Inferior parietal cortex (tissue), 1 donor: ENCODE measurements around the gene TBX5.

Experiments
- DNase-seq: peaks from one replicate; pipeline ENCODE4 v3.0.0-alpha.2; 2016; ENCODE audit errors: extremely low spot score

TBX5 gene

DNA sequence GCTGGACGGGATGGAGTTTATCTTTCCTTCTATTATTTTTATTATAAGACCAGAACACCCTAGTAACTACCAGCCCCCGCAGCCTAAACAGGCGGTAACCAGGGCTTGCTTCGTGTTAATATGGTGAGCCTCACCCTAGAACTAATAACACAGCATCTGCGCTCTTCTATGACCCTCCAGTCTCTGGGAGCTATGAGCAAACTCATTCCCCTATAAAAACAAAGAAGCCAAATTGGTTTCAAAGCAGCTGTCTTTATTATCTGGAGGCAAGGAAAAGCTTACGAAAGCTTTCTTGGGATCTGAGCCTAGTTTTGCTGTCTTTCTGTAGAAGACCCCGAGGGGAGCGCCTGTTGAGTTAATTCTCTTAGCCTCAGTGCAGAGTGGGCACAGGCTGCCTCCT, 85.0 kb downstream of the TBX5 start:
- no peak for DNase-seq

DNA sequence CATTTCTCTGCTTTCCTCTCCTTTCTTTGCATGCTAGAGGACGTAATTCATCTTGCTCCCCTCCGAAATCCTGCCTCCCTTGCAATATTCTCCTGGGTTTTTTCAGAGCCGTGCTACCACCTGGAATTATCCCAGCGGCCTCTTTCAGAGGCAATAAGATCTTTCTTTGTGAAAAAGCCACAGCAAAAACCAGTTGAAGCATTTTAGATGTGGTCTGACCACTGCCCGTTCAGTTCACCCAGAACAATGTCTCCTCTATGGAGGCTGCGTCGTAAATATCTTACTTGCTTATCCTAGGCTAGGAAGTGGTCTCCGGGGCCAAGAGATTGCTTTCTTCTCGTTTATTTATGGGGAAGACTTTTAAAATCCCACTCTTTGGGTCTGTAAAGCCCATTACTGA, 85.8 kb downstream of the TBX5 start:
- no peak for DNase-seq

DNA sequence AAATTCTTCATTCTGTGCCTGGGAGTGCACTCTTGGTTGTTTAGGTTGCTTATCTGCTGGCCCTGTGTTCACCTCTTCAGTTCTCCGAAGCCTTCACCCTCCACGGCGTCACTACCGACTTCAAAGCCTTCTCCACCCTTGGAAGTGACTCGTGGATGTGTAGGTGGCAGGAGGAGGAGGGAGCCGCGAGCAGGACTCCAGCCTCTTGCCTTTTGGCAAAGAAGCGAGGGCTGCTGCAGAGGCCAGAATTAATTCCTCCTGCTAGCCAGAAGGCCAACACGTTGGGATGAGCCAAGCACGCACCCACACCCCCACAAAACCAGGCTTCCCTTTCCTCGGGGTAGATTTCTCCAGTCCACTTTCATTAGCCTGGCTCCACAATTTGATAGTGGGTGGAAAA, 86.5 kb downstream of the TBX5 start:
- peak; percentile 2 for DNase-seq

DNA sequence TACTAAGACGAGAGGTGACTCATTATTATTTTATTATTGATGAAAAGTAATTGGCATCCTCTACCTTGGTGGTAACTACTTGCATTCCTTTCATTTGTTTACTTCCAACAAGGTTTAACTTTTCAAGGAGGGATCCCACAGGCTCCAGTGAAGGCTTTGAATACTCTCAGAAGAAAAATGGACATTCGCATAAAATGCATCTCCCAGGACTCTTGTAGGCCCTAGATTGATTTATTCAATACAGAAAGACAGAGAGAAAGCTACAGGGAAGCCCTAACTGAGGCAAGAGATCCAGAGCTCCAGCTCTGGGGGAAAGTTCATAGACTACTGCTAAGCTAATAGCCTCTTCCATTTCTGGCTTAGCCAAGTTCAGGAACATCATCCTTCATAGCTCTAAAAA, 87.0 kb downstream of the TBX5 start:
- DNase-seq, result no peak

DNA sequence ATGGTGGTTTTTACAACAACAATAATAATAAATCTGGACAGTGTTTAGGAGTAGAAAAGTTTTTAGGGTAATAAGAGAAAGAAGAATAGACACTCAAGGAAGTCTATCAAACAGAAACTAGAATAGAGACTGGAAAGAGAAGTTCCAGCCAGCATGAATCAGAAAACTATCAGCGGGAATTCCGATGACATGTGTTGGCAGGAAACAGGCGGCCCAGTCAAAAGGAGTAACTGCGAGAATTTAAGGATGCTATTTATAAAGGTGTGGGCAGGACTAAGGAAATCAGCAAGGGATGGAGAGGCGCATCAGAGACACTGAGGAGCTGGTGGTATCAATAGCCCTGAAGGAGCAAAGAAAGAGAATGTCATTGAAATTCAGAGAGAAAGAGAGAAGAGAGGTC, 89.9 kb downstream of the TBX5 start:
- no peak for DNase-seq

DNA sequence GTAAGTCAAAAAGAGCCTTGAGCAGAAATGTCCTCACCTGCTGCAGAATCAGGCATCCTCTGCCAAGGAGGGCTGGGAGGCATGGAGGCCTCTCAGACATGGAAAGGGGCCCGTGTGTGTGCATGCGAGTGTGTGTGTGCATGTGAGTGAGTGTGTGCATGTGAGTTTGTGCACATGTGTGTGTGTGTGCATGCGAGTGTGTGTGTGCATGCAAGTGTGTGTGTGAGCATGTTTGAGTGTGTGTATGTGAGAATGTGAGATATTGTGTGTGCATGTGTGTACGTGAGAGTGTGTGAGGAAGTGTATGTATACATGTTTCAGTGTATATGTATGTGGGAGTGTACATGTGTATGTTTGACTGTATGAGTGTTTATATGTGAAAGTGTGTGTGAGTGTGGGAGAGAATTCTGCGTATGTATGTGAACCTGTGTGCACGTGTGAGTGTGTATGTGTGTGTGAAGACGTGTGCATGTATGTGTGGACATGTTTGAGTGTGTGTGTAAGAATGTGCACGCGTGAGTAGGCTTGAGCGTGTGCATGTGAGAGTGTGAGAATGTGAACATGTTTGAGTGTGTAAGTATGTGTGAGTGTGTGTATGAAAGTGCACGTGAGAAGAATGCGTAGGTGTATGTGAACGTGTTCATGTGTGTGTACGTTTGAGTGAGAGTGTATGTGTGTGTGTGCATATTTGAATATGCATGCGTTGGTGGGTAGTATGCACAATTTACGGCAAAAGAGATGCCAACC, 90.8 kb downstream of the TBX5 start:
- DNase-seq, result no peak

DNA sequence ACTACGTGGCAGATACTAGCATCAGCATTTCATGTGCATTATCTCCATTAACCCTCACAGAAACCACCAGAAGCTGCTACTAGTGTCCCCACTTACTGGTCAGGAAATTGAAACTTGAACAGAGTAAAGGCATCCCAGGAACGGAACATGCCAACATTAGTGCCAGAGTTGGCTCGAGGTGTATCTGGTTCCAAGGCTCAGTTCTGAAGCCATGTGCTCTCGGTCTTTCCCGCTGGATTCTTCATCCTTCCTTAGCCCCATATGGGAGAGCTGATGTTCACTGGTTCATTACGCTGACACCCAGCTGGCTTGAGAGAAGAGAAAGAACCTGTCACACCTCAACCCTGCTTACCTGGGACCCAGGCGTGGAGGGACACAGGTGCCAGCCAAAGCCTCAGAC, 91.5 kb downstream of the TBX5 start:
- DNase-seq, result no peak

DNA sequence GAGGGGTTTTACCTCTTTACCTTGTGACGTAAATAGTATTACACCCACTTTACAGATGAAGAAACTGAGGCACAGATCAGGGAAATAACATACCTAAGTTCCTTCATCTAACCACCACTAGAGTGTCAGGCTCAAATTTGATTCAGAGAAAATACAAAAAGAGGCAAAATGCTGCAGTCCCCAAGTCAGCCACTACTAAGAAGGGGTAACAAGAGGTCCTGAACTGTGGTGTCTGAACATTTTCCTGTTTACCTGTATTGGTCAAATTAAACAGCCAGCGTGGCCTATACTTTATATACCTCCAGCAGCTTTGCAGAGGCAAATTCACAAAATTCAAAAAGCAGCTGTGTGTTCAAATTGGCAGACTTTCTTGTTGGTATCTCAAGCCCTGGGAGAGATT, 92.0 kb downstream of the TBX5 start:
- DNase-seq, result no peak

DNA sequence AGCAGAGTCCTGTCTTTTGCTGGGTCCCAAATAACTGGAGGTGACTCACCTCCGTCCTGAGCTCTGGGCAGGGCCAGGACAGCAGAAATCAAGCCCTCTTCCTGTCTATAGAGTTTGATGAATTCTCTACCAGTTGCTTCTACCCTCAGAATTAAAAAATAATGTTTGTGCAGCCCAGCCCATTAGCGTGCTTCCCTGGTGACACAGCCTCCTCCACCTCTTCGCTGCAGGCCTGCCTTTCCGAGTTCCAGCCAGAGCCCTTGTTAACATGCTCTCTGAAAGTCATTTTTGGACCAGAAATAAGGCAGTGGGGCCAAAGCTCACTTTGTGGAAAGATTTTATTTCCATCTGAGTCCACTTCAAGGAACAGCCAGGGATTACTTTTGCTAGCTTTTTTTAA, 94.0 kb downstream of the TBX5 start:
- peak; percentile 3 for DNase-seq

DNA sequence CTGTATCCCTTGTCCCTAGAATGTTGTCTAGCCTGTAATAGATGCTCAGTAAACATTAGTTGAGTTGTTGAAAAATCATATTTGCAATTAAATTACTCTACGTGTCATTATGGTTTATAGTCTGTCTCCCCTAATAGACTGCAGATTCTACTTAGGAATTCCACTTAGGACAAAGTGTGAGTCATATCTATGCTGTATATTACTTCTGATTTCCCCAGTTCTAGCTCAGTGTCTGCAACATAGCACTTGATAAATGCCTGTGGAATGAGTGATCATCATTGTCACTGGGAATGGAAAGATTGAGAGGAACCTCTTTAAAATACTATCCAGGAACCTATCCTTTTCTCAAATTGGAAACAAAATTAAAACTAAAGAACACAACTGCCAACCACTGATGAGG, 99.3 kb downstream of the TBX5 start:
- no peak for DNase-seq

DNA sequence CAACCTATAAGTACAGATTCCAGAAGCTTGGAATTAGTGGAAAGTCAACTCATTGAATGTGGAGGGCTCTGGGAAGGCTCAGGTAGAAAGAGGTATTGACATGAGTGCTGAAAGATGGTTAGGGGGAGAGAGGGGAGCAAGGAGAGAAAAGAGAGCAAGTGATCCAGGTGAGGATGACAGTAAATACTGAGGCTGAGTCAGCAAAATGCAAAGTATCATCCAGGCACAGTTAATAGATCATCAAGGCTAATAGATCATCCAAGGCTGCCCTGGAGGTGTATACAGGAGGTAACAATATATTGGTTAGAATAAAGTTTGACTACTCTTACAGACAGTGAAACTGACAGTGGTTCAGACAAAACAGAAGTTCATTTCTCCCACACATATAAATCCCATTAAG, 100.5 kb downstream of the TBX5 start:
- DNase-seq, result no peak
